K562 (cell line): ENCODE results near the gene HNF4A. TPM values are rescaled to one million over a fixed set of nuclear protein-coding genes. Genes with fewer than 3 reads are reported as not detected.

Experiments used
- ARID1B ChIP-seq: fragments of 450-650 bp; IDR thresholded peaks from 2 replicates; pipeline ENCODE4 v1.6.1; 2016; ENCODE audit warnings: antibody characterized with exemption, mild to moderate bottlenecking, inconsistent platforms
- CHD1 ChIP-seq: fragments of 200-600 bp; sonication (generic); IDR thresholded peaks from one replicate; pipeline ENCODE4 v1.6.1; 2012; ENCODE audit warnings: mild to moderate bottlenecking, moderate library complexity, low read length, inconsistent platforms
- CHD2 ChIP-seq: IDR thresholded peaks from 2 replicates; pipeline ENCODE4 v1.6.1; 2011; ENCODE audit warnings: low read depth, low read length
- CSDE1 ChIP-seq, 2 experiments: fragments of 450-650 bp; IDR thresholded peaks; 2 replicates each; pipeline ENCODE4 v1.6.1; 2016; ENCODE audit warnings: mild to moderate bottlenecking in 1 of 2
- CTBP1 ChIP-seq: fragments of 450-650 bp; IDR thresholded peaks from 2 replicates; pipeline ENCODE4 v1.6.1; 2016; ENCODE audit warnings: borderline replicate concordance
- CXXC5 ChIP-seq: fragments of 250-450 bp; sonication (Bioruptor Pico); IDR thresholded peaks from 2 replicates; pipeline ENCODE4 v1.8.0; 2022; ENCODE audit warnings: inconsistent platforms, mild to moderate bottlenecking, moderate library complexity
- E2F3 ChIP-seq: fragments of 250-450 bp; sonication (Bioruptor Pico); IDR thresholded peaks from 2 replicates; pipeline ENCODE4 v1.4.0; 2020; ENCODE audit warnings: mild to moderate bottlenecking
- GATA2 ChIP-seq: sonication (generic); formaldehyde crosslinking; IDR thresholded peaks from 2 replicates; pipeline ENCODE4 v1.4.0; 2020; ENCODE audit warnings: mild to moderate bottlenecking, missing genetic modification reagents
- JUND ChIP-seq, 2 experiments: IDR thresholded peaks; 2 replicates in 1 of 2; 3 replicates in 1 of 2; pipeline ENCODE4 v1.6.1; 2011; ENCODE audit warnings: borderline replicate concordance in 2 of 2, low read depth in 2 of 2, low read length in 2 of 2, improper control_type of control experiment in 1 of 2, missing biosample characterization in 1 of 2, missing genetic modification characterization in 1 of 2, missing genetic modification reagents in 1 of 2
- RAD51 ChIP-seq: fragments of 450-650 bp; IDR thresholded peaks from 2 replicates; pipeline ENCODE4 v1.7.1; 2016; ENCODE audit warnings: low read depth, mild to moderate bottlenecking, borderline replicate concordance
- SMAD4 ChIP-seq: fragments of 250-450 bp; sonication (Bioruptor Pico); conservative IDR thresholded peaks from 2 replicates; pipeline ENCODE4 v1.8.0; 2021; ENCODE audit warnings: inconsistent platforms, mild to moderate bottlenecking, moderate library complexity
- SMARCA4 ChIP-seq: fragments of 450-650 bp; IDR thresholded peaks from 2 replicates; pipeline ENCODE4 v1.6.1; 2016
- ZNF239 ChIP-seq: fragments of 250-450 bp; sonication (Bioruptor Pico); IDR thresholded peaks from 2 replicates; pipeline ENCODE4 v1.4.0; 2020; ENCODE audit warnings: mild to moderate bottlenecking
- polyA plus RNA-seq, 8 experiments: library from polyadenylated mRNA; depleted of rRNA in 4 of 8; stranded (reverse) in 5 of 8; unstranded in 3 of 8; fragments of >200 nt; fragmentation: Nextera tagmentation in 2 of 8; fragmentation: Illumina TruSeq in 1 of 8; extraction: Ambion mirVana in 2 of 8; extraction: Trizol in 1 of 8; gene quantifications; 2 replicates each; pipeline versions ENCODE4 v1.2.1 to v1.2.3, GENCODE V29; 2011 to 2014; ENCODE audit warnings: inconsistent platforms in 1 of 8, missing spikeins in 1 of 8
- total RNA-seq, 7 experiments: library from RNA; depleted of rRNA in 6 of 7; stranded (reverse); fragments of >200 nt in 6 of 7; fragmentation: Illumina TruSeq in 2 of 7; extraction: Trizol in 2 of 7; gene quantifications; 2 replicates each; pipeline versions ENCODE4 v1.2.1 to v1.2.3, GENCODE V29; 2011 to 2021; ENCODE audit warnings: low replicate concordance in 1 of 7
- TF ChIP-seq, protein P1 (sequence below): fragments of 200-800 bp; sonication (Bioruptor generic); IDR thresholded peaks from 2 replicates; pipeline ENCODE4 v1.6.1; 2017; ENCODE audit warnings: missing genetic modification characterization, missing compliant biosample characterization
- TF ChIP-seq, protein P2 (sequence below): fragments of 450-650 bp; formaldehyde crosslinking; IDR thresholded peaks from 2 replicates; pipeline ENCODE4 v1.4.0; 2020; ENCODE audit warnings: mild to moderate bottlenecking, mixed read lengths
- TF ChIP-seq, protein P3 (sequence below), 2 experiments: fragments of 450-650 bp in 1 of 2; sonication (generic) in 1 of 2; formaldehyde crosslinking in 1 of 2; IDR thresholded peaks in 1 of 2; conservative IDR thresholded peaks in 1 of 2; 2 replicates each; pipeline versions ENCODE4 v1.6.1 to v1.8.1; 2016 to 2023; ENCODE audit warnings: mild to moderate bottlenecking in 2 of 2, moderate library complexity in 2 of 2, inconsistent platforms in 1 of 2, missing genetic modification reagents in 1 of 2
- TF ChIP-seq, protein P4 (sequence below): fragments of 250-450 bp; sonication (Bioruptor Pico); IDR thresholded peaks from 2 replicates; pipeline ENCODE4 v1.5.0; 2021; ENCODE audit warnings: mild to moderate bottlenecking, borderline replicate concordance
- TF ChIP-seq, protein P5 (sequence below): sonication (generic); formaldehyde crosslinking; IDR thresholded peaks from 2 replicates; pipeline ENCODE4 v1.5.0; 2020; ENCODE audit warnings: missing genetic modification reagents

HNF4A gene
- total and polyA plus RNA-seq, 9 of the 15 experiments (the other 6 are each of a cell fraction or from before 2014, with no cell fraction given) = 0.03 to 0.27 (median 0.08) TPM; not detected in 5

DNA sequence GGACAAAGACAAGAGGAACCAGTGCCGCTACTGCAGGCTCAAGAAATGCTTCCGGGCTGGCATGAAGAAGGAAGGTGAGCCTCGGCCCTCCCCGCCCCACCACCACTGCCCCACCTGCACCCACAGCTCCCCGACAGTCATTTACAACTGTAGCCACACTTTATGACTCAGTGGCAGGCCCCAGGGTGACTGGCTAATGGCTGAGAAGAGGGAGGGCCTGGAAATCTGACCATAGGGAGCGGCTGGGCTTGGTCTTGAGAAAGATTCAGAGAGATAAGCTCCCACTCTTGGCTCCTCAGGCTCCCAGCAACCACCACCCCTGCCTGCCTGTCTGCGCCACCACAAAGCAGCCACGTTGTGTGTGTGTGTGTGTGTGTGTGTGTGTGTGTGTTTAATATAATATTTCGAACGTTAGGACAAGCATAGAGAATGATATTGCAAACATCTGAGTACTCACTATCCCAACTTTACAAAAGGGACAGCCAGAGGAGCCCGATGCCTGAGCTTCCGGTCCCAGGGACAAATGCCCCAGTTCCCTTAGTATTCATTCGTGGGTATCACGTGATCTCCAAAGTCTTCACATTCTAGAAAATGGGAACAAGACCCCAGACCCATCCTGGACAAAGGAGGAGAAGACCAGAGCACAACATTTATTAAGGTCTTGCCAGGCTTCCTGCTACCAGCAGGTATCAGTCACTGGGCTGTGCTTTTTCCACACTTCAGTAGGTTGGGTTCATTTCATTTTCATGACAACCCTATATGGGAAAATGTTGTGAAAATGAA is 52.1 kb downstream of the HNF4A start (continued):
- TF ChIP-seq RAD51 (peak; percentile 89), CXXC5 (CRISPR knock-in tag) (peak; percentile 96), ARID1B (peak; percentile 37; the same call in 1 of the 2 replicates), CSDE1 (IDR thresholded peaks at IDR 0.05) (no peak), CHD2 (no peak), ZNF239 (CRISPR knock-in tag) (no peak), GATA2 (CRISPR knock-in tag) (peak; percentile 63), E2F3 (CRISPR knock-in tag) (no peak), JUND (IDR thresholded peaks at IDR 0.05; ENCODE audit: borderline replicate concordance, low read depth, low read length) (peak; percentile 76), JUND (tag; IDR thresholded peaks at IDR 0.05; ENCODE audit: borderline replicate concordance, low read depth, low read length) (peak; percentile 9; the same call in 1 of the 3 replicates), CTBP1 (0 out of 2 replicates have a peak, but pooled peaks have one; percentile 44), SMARCA4 (0 out of 2 replicates have a peak, but pooled peaks have one; percentile 27), SMAD4 (CRISPR knock-in tag) (peak; percentile 32; the same call in 1 of the 2 replicates), CHD1 (no peak)
- TF ChIP-seq, protein P1, sequence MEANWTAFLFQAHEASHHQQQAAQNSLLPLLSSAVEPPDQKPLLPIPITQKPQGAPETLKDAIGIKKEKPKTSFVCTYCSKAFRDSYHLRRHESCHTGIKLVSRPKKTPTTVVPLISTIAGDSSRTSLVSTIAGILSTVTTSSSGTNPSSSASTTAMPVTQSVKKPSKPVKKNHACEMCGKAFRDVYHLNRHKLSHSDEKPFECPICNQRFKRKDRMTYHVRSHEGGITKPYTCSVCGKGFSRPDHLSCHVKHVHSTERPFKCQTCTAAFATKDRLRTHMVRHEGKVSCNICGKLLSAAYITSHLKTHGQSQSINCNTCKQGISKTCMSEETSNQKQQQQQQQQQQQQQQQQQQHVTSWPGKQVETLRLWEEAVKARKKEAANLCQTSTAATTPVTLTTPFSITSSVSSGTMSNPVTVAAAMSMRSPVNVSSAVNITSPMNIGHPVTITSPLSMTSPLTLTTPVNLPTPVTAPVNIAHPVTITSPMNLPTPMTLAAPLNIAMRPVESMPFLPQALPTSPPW (CRISPR knock-in tag) = peak; percentile 63
- TF ChIP-seq, protein P2, sequence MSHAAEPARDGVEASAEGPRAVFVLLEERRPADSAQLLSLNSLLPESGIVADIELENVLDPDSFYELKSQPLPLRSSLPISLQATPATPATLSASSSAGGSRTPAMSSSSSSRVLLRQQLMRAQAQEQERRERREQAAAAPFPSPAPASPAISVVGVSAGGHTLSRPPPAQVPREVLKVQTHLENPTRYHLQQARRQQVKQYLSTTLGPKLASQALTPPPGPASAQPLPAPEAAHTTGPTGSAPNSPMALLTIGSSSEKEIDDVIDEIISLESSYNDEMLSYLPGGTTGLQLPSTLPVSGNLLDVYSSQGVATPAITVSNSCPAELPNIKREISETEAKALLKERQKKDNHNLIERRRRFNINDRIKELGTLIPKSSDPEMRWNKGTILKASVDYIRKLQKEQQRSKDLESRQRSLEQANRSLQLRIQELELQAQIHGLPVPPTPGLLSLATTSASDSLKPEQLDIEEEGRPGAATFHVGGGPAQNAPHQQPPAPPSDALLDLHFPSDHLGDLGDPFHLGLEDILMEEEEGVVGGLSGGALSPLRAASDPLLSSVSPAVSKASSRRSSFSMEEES = peak; percentile 97
- TF ChIP-seq, protein P3, sequence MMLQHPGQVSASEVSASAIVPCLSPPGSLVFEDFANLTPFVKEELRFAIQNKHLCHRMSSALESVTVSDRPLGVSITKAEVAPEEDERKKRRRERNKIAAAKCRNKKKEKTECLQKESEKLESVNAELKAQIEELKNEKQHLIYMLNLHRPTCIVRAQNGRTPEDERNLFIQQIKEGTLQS (IDR thresholded peaks at IDR 0.05) = peak; percentile 65
- TF ChIP-seq, protein P3 (CRISPR knock-in tag; conservative IDR thresholded peaks at IDR 0.05) = no peak
- TF ChIP-seq, protein P4, sequence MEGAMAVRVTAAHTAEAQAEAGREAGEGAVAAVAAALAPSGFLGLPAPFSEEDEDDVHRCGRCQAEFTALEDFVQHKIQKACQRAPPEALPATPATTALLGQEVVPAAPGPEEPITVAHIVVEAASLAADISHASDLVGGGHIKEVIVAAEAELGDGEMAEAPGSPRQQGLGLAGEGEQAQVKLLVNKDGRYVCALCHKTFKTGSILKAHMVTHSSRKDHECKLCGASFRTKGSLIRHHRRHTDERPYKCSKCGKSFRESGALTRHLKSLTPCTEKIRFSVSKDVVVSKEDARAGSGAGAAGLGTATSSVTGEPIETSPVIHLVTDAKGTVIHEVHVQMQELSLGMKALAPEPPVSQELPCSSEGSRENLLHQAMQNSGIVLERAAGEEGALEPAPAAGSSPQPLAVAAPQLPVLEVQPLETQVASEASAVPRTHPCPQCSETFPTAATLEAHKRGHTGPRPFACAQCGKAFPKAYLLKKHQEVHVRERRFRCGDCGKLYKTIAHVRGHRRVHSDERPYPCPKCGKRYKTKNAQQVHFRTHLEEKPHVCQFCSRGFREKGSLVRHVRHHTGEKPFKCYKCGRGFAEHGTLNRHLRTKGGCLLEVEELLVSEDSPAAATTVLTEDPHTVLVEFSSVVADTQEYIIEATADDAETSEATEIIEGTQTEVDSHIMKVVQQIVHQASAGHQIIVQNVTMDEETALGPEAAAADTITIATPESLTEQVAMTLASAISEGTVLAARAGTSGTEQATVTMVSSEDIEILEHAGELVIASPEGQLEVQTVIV = no peak
- TF ChIP-seq, protein P5, sequence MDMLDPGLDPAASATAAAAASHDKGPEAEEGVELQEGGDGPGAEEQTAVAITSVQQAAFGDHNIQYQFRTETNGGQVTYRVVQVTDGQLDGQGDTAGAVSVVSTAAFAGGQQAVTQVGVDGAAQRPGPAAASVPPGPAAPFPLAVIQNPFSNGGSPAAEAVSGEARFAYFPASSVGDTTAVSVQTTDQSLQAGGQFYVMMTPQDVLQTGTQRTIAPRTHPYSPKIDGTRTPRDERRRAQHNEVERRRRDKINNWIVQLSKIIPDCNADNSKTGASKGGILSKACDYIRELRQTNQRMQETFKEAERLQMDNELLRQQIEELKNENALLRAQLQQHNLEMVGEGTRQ (CRISPR knock-in tag) = peak; percentile 38
